ENCODE measurements around the gene RAPGEF3.

DNA sequence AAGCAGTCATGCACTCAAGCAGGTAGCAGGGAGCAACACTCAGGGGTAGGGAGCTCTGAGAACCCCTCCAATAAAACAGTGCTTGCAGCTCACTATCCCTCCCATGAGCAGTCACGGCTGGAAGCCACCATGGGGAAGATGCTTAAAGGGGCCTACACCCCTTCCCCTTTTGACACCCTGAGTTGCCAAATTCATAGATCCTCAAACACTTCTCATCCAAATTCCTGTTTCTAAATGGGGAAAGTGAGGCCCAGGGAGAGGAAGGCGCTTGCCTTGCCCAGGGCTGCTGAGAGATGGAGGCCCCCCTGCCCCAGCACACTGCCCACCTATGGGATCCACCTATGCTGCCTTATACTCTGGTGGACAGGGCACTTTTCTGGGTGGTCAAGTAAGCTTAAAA is 26.2 kb downstream of the RAPGEF3 start:
- TF ChIP-seq, protein P1, sequence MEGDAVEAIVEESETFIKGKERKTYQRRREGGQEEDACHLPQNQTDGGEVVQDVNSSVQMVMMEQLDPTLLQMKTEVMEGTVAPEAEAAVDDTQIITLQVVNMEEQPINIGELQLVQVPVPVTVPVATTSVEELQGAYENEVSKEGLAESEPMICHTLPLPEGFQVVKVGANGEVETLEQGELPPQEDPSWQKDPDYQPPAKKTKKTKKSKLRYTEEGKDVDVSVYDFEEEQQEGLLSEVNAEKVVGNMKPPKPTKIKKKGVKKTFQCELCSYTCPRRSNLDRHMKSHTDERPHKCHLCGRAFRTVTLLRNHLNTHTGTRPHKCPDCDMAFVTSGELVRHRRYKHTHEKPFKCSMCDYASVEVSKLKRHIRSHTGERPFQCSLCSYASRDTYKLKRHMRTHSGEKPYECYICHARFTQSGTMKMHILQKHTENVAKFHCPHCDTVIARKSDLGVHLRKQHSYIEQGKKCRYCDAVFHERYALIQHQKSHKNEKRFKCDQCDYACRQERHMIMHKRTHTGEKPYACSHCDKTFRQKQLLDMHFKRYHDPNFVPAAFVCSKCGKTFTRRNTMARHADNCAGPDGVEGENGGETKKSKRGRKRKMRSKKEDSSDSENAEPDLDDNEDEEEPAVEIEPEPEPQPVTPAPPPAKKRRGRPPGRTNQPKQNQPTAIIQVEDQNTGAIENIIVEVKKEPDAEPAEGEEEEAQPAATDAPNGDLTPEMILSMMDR (IDR thresholded peaks at IDR 0.05 in 4 of 5, conservative IDR thresholded peaks at IDR 0.05 in 1 of 5), result no peak
- no peak for TF ChIP-seq POLR2A (IDR thresholded peaks at IDR 0.05)
